Mucosa of rectum (tissue), 2 donors: ENCODE results near the gene GSAP.
"Not testable (repeated sequence)": the region's sequence is repeated elsewhere in the genome, so short reads cannot be mapped to it uniquely, and the experiment has no call there.

Experiments used
- H3K27ac ChIP-seq, 2 donors: one replicate each; pipeline ENCODE4 v1.7.0; 2013; ENCODE audit warnings: inconsistent platforms in 2 of 2, low read depth in 2 of 2, low read length in 2 of 2
- H3K27me3 ChIP-seq, 2 donors: one replicate each; pipeline ENCODE4 v1.7.0; 2013; ENCODE audit warnings: low read length in 2 of 2; ENCODE audit not compliant: control insufficient read depth in 2 of 2, insufficient read depth in 2 of 2
- H3K36me3 ChIP-seq, 2 donors: one replicate each; pipeline ENCODE4 v1.7.0; 2013; ENCODE audit warnings: low read length in 2 of 2; ENCODE audit not compliant: control insufficient read depth in 2 of 2, insufficient read depth in 2 of 2
- H3K4me1 ChIP-seq, 2 donors: one replicate each; pipeline ENCODE4 v1.7.0; 2013; ENCODE audit warnings: low read length in 2 of 2, mild to moderate bottlenecking in 1 of 2; ENCODE audit not compliant: control insufficient read depth in 2 of 2, insufficient read depth in 2 of 2
- H3K4me3 ChIP-seq, 2 donors: one replicate each; pipeline ENCODE4 v1.7.0; 2013; ENCODE audit warnings: low read length in 2 of 2
- H3K9ac ChIP-seq, 2 donors: one replicate each; pipeline ENCODE4 v1.7.0; 2013; ENCODE audit warnings: low read length in 2 of 2, low read depth in 1 of 2, mild to moderate bottlenecking in 1 of 2
- H3K9me3 ChIP-seq, 2 donors: one replicate each; pipeline ENCODE4 v1.7.0; 2013; ENCODE audit warnings: low read length in 2 of 2; ENCODE audit not compliant: control insufficient read depth in 2 of 2
- donor health status: healthy.
- donor health status: Normal muscosa, but diverticular disease.

The GSAP gene

GRCh38 chr7:77415823-77416620, at the start of gene GSAP:
TSS of gene GSAP (minus strand) at chr7:77416349. CDS start at chr7:77416321, 28 bp downstream.
- Histone ChIP-seq H3K27me3 (no peaks in the 10 kb centered on the region), H3K4me3 (peak within 1 kb of the TSS; percentile 62 to 78), H3K36me3 (no peaks in the 10 kb centered on the region), H3K9me3 (no peaks in the 10 kb centered on the region), H3K27ac (peak within 1 kb of the TSS; percentile 79 to 82), H3K4me1 (peaks cover 3 to 6% of the 10 kb centered on the region in 2 donors), H3K9ac (peak within 1 kb of the TSS; percentile 64 to 82)

- H3K4me1 ChIP-seq = no peaks in the 10 kb centered on the region
- H3K27me3 ChIP-seq = no peaks in the 10 kb centered on the region
- H3K36me3 ChIP-seq = no peaks in the 10 kb centered on the region
- H3K9me3 ChIP-seq = no peaks in the 10 kb centered on the region
- no peak overlapping the region for H3K4me3 ChIP-seq
- H3K27ac ChIP-seq = no peak overlapping the region
- no peak overlapping the region for H3K9ac ChIP-seq
Measured at GRCh38 chr7:77465256-77465655, 49.1 kb upstream of the GSAP start.

GRCh38 chr7:77464589-77464988, 48.4 kb upstream of the GSAP start:
- H3K4me3 ChIP-seq = no peak overlapping the region
- no peak overlapping the region for H3K27ac ChIP-seq
- H3K9ac ChIP-seq = no peak overlapping the region
- H3K4me1 ChIP-seq = no peaks in the 10 kb centered on the region
- H3K36me3 ChIP-seq = no peaks in the 10 kb centered on the region
- no peaks in the 10 kb centered on the region for H3K9me3 ChIP-seq
- no peaks in the 10 kb centered on the region for H3K27me3 ChIP-seq

GRCh38 chr7:77463632-77464031, 47.5 kb upstream of the GSAP start:
- not testable (repeated sequence) for H3K9me3 ChIP-seq, H3K27ac ChIP-seq, H3K27me3 ChIP-seq, H3K4me1 ChIP-seq, H3K36me3 ChIP-seq, H3K4me3 ChIP-seq, H3K9ac ChIP-seq

- Histone ChIP-seq H3K4me3 (no peak overlapping the region), H3K27ac (no peak overlapping the region), H3K4me1 (no peaks in the 10 kb centered on the region), H3K27me3 (no peaks in the 10 kb centered on the region), H3K9ac (no peak overlapping the region), H3K36me3 (no peaks in the 10 kb centered on the region), H3K9me3 (no peaks in the 10 kb centered on the region)
Measured at GRCh38 chr7:77461842-77462241, 45.7 kb upstream of the GSAP start.

GRCh38 chr7:77461246-77461645, 45.1 kb upstream of the GSAP start:
- H3K27ac ChIP-seq = no peak overlapping the region
- H3K4me3 ChIP-seq = no peak overlapping the region
- no peaks in the 10 kb centered on the region for H3K36me3 ChIP-seq
- no peaks in the 10 kb centered on the region for H3K27me3 ChIP-seq
- H3K9ac ChIP-seq = no peak overlapping the region
- H3K9me3 ChIP-seq = no peaks in the 10 kb centered on the region
- H3K4me1 ChIP-seq = no peaks in the 10 kb centered on the region

- no peak overlapping the region for H3K4me3 ChIP-seq
- H3K9ac ChIP-seq = no peak overlapping the region
- no peaks in the 10 kb centered on the region for H3K27me3 ChIP-seq
- no peaks in the 10 kb centered on the region for H3K9me3 ChIP-seq
- no peaks in the 10 kb centered on the region for H3K4me1 ChIP-seq
- no peaks in the 10 kb centered on the region for H3K36me3 ChIP-seq
- H3K27ac ChIP-seq = no peak overlapping the region
Measured at GRCh38 chr7:77460057-77460486, 43.9 kb upstream of the GSAP start.

- no peaks in the 10 kb centered on the region for H3K36me3 ChIP-seq
Measured at GRCh38 chr7:77459311-77459726, 43.2 kb upstream of the GSAP start.

GRCh38 chr7:77458786-77459185, 42.6 kb upstream of the GSAP start:
- Histone ChIP-seq H3K27ac (no peak overlapping the region), H3K9ac (no peak overlapping the region), H3K4me1 (no peaks in the 10 kb centered on the region), H3K4me3 (no peak overlapping the region), H3K27me3 (no peaks in the 10 kb centered on the region), H3K36me3 (no peaks in the 10 kb centered on the region), H3K9me3 (no peaks in the 10 kb centered on the region)

More at GRCh38 chr7:77459311-77459726, 43.2 kb upstream of the GSAP start:
- Histone ChIP-seq H3K9ac (no peak overlapping the region), H3K27ac (no peak overlapping the region), H3K4me3 (no peak overlapping the region), H3K27me3 (no peaks in the 10 kb centered on the region), H3K4me1 (no peaks in the 10 kb centered on the region), H3K9me3 (no peaks in the 10 kb centered on the region)

GRCh38 chr7:77457779-77458178, 41.6 kb upstream of the GSAP start:
- H3K27me3 ChIP-seq = no peaks in the 10 kb centered on the region
- no peaks in the 10 kb centered on the region for H3K9me3 ChIP-seq
- no peak overlapping the region for H3K9ac ChIP-seq
- H3K4me3 ChIP-seq = no peak overlapping the region
- H3K36me3 ChIP-seq = no peaks in the 10 kb centered on the region
- H3K4me1 ChIP-seq = no peaks in the 10 kb centered on the region
- no peak overlapping the region for H3K27ac ChIP-seq
